ENCODE data around the gene RMND5B.

RMND5B gene

DNA sequence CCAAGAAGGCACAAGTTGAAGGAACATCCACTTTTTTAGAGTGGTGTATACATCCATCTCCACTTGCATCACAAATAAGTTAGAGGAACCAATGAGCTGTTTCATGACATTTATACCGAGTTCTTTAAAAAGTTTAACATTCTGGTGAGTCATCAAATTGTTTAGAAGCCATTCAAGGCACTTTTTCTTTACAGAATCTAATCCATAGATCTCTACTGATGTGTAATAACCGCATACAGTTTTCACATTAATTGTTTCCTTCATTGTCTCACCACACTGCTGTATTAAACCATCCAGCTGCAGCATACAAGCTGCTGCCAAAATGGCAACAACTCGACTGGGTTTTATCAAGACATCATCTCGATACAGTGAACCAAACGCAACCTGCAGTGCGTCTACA lies 55.6 kb downstream of the RMND5B start:
- Histone ChIP-seq H4K20me1 (ENCODE audit: insufficient read depth) (no peaks in the 10 kb centered on the region), H3K4me1 (ENCODE audit: low read depth, poor library complexity, severe bottlenecking) (no peaks in the 10 kb centered on the region), H3K79me2 (ENCODE audit: insufficient read depth, low read depth) (no peaks in the 10 kb centered on the region), H3K36me3 (ENCODE audit: insufficient read depth) (no peaks in the 10 kb centered on the region), H3K4me3 (IDR thresholded peaks at IDR 0.05; ENCODE audit: insufficient read depth, low read depth, low read length) (no peak overlapping the region), H3K9ac (no peak overlapping the region), H3K27me3 (ENCODE audit: insufficient read depth, low read depth) (no peaks in the 10 kb centered on the region), H3K27ac (no peak overlapping the region), H3K4me2 (no peak overlapping the region), H2AFZ (ENCODE audit: low read depth) (no peak overlapping the region)
- TF ChIP-seq CTCF (conservative IDR thresholded peaks at IDR 0.05; ENCODE audit: low read depth, low read length) = no peak

DNA sequence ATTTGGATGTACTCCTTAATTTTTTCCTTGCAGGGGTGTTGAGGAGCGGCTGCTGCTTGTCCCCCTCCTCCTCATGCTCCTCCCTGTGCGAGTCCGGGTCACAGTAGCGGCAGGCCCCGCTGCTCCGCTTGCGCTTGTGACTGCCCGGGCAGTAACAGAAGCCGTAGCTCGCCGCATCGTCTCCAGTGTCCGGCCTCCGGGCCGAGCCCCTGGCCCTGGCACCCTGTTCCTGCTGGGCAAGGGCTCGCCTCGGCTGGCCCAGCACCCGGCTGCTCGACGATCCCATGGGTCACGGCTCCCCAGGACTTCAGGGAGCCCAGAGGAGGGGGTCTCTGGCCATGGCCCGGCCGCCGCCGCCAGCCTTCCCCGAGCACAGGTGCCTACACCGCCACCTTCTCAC lies 56.2 kb downstream of the RMND5B start, which contains the start of gene GMCL2:
GMCL2 (minus strand) TSS at position 358 of the 400 bp plus-strand sequence; CDS start at position 286, 72 bp downstream.
- H3K9ac ChIP-seq = no peak within 1 kb of the TSS
- H2AFZ ChIP-seq (ENCODE audit: low read depth) = no peak within 1 kb of the TSS
- no peak within 1 kb of the TSS for H3K4me2 ChIP-seq
- no peak within 1 kb of the TSS for H3K27ac ChIP-seq
- H3K4me1 ChIP-seq (ENCODE audit: low read depth, poor library complexity, severe bottlenecking) = no peaks in the 10 kb centered on the region
- TF ChIP-seq CTCF (conservative IDR thresholded peaks at IDR 0.05; ENCODE audit: low read depth, low read length) = no peak
- H4K20me1 ChIP-seq (ENCODE audit: insufficient read depth) = no peaks in the 10 kb centered on the region
- no peak within 1 kb of the TSS for H3K4me3 ChIP-seq (IDR thresholded peaks at IDR 0.05; ENCODE audit: insufficient read depth, low read depth, low read length)
- no peaks in the 10 kb centered on the region for H3K27me3 ChIP-seq (ENCODE audit: insufficient read depth, low read depth)
- no peaks in the 10 kb centered on the region for H3K79me2 ChIP-seq (ENCODE audit: insufficient read depth, low read depth)
- H3K36me3 ChIP-seq (ENCODE audit: insufficient read depth) = no peaks in the 10 kb centered on the region

GRCh38 chr5:178189433-178189832 lies 58.6 kb downstream of the RMND5B start:
- Histone ChIP-seq H2AFZ (ENCODE audit: low read depth) (no peak overlapping the region), H3K9ac (no peak overlapping the region), H3K4me1 (ENCODE audit: low read depth, poor library complexity, severe bottlenecking) (no peaks in the 10 kb centered on the region), H3K27ac (no peak overlapping the region), H3K36me3 (ENCODE audit: insufficient read depth) (no peaks in the 10 kb centered on the region), H3K79me2 (ENCODE audit: insufficient read depth, low read depth) (no peaks in the 10 kb centered on the region), H3K4me3 (IDR thresholded peaks at IDR 0.05; ENCODE audit: insufficient read depth, low read depth, low read length) (no peak overlapping the region), H3K27me3 (ENCODE audit: insufficient read depth, low read depth) (no peaks in the 10 kb centered on the region), H3K4me2 (no peak overlapping the region), H4K20me1 (ENCODE audit: insufficient read depth) (no peaks in the 10 kb centered on the region)
- no peak for TF ChIP-seq CTCF (conservative IDR thresholded peaks at IDR 0.05; ENCODE audit: low read depth, low read length)

DNA sequence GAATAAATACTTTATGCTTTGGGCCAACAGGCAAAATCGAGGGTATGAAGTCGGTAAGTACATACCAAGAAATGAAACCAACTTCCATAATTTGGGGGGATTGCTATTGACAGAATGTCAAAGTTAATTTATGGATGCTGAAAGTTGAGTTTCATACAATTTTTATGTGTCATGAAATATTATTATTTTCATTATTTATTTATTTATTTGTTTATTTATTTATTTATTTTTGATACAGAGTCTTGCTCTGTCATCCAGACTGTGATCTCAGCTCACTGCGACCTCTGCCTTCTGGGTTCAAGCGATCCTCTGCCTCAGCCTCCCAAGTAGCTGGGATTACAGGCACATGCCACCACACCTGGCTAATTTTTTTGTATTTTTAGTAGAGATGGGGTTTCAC lies 60.8 kb downstream of the RMND5B start:
- H2AFZ ChIP-seq (ENCODE audit: low read depth) = no peak overlapping the region
- H3K79me2 ChIP-seq (ENCODE audit: insufficient read depth, low read depth) = no peaks in the 10 kb centered on the region
- no peaks in the 10 kb centered on the region for H3K4me1 ChIP-seq (ENCODE audit: low read depth, poor library complexity, severe bottlenecking)
- H3K36me3 ChIP-seq (ENCODE audit: insufficient read depth) = no peaks in the 10 kb centered on the region
- TF ChIP-seq CTCF (conservative IDR thresholded peaks at IDR 0.05; ENCODE audit: low read depth, low read length) = no peak
- no peaks in the 10 kb centered on the region for H4K20me1 ChIP-seq (ENCODE audit: insufficient read depth)
- H3K4me3 ChIP-seq (IDR thresholded peaks at IDR 0.05; ENCODE audit: insufficient read depth, low read depth, low read length) = no peak overlapping the region
- H3K27ac ChIP-seq = no peak overlapping the region
- no peaks in the 10 kb centered on the region for H3K27me3 ChIP-seq (ENCODE audit: insufficient read depth, low read depth)
- no peak overlapping the region for H3K4me2 ChIP-seq
- H3K9ac ChIP-seq = no peak overlapping the region

All from KMS-11 (cell line).